Osteoblast (primary cell): ENCODE results near the gene GRAMD4. TPM values are rescaled to one million over a fixed set of nuclear protein-coding genes. Genes with fewer than 3 reads are reported as not detected.

Source experiments
- DNase-seq: peaks from one replicate; pipeline ENCODE4 v3.0.0; 2011; ENCODE audit warnings: low spot score, mixed read lengths; ENCODE audit not compliant: insufficient read length; ENCODE audit errors: missing footprints
- H2AFZ ChIP-seq: 2 replicates; pipeline ENCODE4 v1.6.0; 2011; ENCODE audit warnings: mild to moderate bottlenecking, low read length
- H3K27ac ChIP-seq: 2 replicates; pipeline ENCODE4 v1.5.1; 2011; ENCODE audit warnings: mild to moderate bottlenecking, low read depth, low read length, moderate library complexity
- H3K27me3 ChIP-seq: 2 replicates; pipeline ENCODE4 v1.6.0; 2012; ENCODE audit warnings: mild to moderate bottlenecking, control low read depth, inconsistent platforms, low read length, moderate library complexity; ENCODE audit not compliant: insufficient read depth
- H3K36me3 ChIP-seq: 2 replicates; pipeline ENCODE4 v1.5.1; 2011; ENCODE audit warnings: mild to moderate bottlenecking, low read length, control low read depth, moderate library complexity; ENCODE audit not compliant: insufficient read depth
- H3K4me1 ChIP-seq: 2 replicates; pipeline ENCODE4 v1.5.1; 2011; ENCODE audit warnings: mild to moderate bottlenecking, low read length, control low read depth, moderate library complexity; ENCODE audit not compliant: insufficient read depth
- H3K4me2 ChIP-seq: 2 replicates; pipeline ENCODE4 v1.6.0; 2011; ENCODE audit warnings: mild to moderate bottlenecking, low read length; ENCODE audit not compliant: insufficient read depth
- H3K4me3 ChIP-seq: fragments of 200-600 bp; sonication (generic); 3 replicates; pipeline ENCODE4 v1.5.1; 2012; ENCODE audit warnings: mild to moderate bottlenecking, low read length, inconsistent platforms; ENCODE audit not compliant: insufficient read depth
- H3K79me2 ChIP-seq: 2 replicates; pipeline ENCODE4 v1.6.0; 2012; ENCODE audit warnings: mild to moderate bottlenecking, low read length, control low read depth, inconsistent platforms; ENCODE audit not compliant: insufficient read depth
- H3K9me3 ChIP-seq: 2 replicates; pipeline ENCODE4 v1.5.1; 2011; ENCODE audit warnings: low read depth, low read length, control low read depth
- H4K20me1 ChIP-seq: 2 replicates; pipeline ENCODE4 v1.6.0; 2012; ENCODE audit warnings: mild to moderate bottlenecking, low read length, control low read depth; ENCODE audit not compliant: insufficient read depth
- CTCF ChIP-seq: IDR thresholded peaks from 2 replicates; pipeline ENCODE4 v1.5.1; 2011; ENCODE audit warnings: mild to moderate bottlenecking, low read depth, low read length, moderate library complexity; ENCODE audit errors: extremely low read depth
- total RNA-seq: library from RNA; depleted of rRNA; stranded (reverse); fragments of >200 nt; gene quantifications from 2 replicates; pipeline ENCODE4 v1.2.3, GENCODE V29; 2012

Gene GRAMD4
- total RNA-seq, 1 donor: 17.0 TPM

- no peaks in the 10 kb centered on the region for H4K20me1 ChIP-seq
- no peak for TF ChIP-seq CTCF
- no peaks in the 10 kb centered on the region for H3K4me1 ChIP-seq
- no peaks in the 10 kb centered on the region for H3K79me2 ChIP-seq
- H3K27me3 ChIP-seq: no peaks in the 10 kb centered on the region
- H3K4me3 ChIP-seq: no peak overlapping the region
- DNase-seq: no peak
- H3K9me3 ChIP-seq: no peaks in the 10 kb centered on the region
- no peaks in the 10 kb centered on the region for H3K36me3 ChIP-seq
- no peak overlapping the region for H2AFZ ChIP-seq
- H3K27ac ChIP-seq: no peak overlapping the region
- H3K4me2 ChIP-seq: no peak overlapping the region
Observed at GRCh38 chr22:46671824-46672432, 51.7 kb downstream of the GRAMD4 start.

GRCh38 chr22:46672731-46673130 is 52.5 kb downstream of the GRAMD4 start:
- Histone ChIP-seq H3K36me3 (no peaks in the 10 kb centered on the region), H4K20me1 (no peaks in the 10 kb centered on the region), H3K4me2 (no peak overlapping the region), H3K4me1 (no peaks in the 10 kb centered on the region), H3K4me3 (no peak overlapping the region), H3K27ac (no peak overlapping the region), H3K9me3 (no peaks in the 10 kb centered on the region), H3K79me2 (no peaks in the 10 kb centered on the region), H3K27me3 (no peaks in the 10 kb centered on the region), H2AFZ (no peak overlapping the region)
- no peak for DNase-seq
- no peak for TF ChIP-seq CTCF

- H3K27ac ChIP-seq: no peak overlapping the region
- H3K4me1 ChIP-seq: no peaks in the 10 kb centered on the region
- H2AFZ ChIP-seq: no peak overlapping the region
- no peak overlapping the region for H3K4me2 ChIP-seq
- H3K4me3 ChIP-seq: no peak overlapping the region
- no peak for DNase-seq
- no peaks in the 10 kb centered on the region for H4K20me1 ChIP-seq
- no peaks in the 10 kb centered on the region for H3K27me3 ChIP-seq
- no peak for TF ChIP-seq CTCF
- H3K9me3 ChIP-seq: no peaks in the 10 kb centered on the region
- no peaks in the 10 kb centered on the region for H3K36me3 ChIP-seq
- no peaks in the 10 kb centered on the region for H3K79me2 ChIP-seq
Observed at GRCh38 chr22:46673205-46673604, 53.0 kb downstream of the GRAMD4 start.

GRCh38 chr22:46673662-46674236 is 53.6 kb downstream of the GRAMD4 start:
- DNase-seq: no peak
- H4K20me1 ChIP-seq: no peaks in the 10 kb centered on the region
- no peak overlapping the region for H3K4me3 ChIP-seq
- no peak overlapping the region for H3K4me2 ChIP-seq
- H3K79me2 ChIP-seq: no peaks in the 10 kb centered on the region
- no peak overlapping the region for H3K27ac ChIP-seq
- H3K36me3 ChIP-seq: no peaks in the 10 kb centered on the region
- no peaks in the 10 kb centered on the region for H3K27me3 ChIP-seq
- no peaks in the 10 kb centered on the region for H3K9me3 ChIP-seq
- H2AFZ ChIP-seq: no peak overlapping the region
- H3K4me1 ChIP-seq: no peaks in the 10 kb centered on the region
- no peak for TF ChIP-seq CTCF
